Tibial nerve (tissue), 4 donors: Measurements from ENCODE around the gene MYRIP.

ENCODE experiments used
- EP300 ChIP-seq, 2 donors: sonication (generic); formaldehyde crosslinking; IDR thresholded peaks; one replicate each; pipeline ENCODE4 v1.6.1; 2017; ENCODE audit warnings: antibody characterized with exemption in 2 of 2, mild to moderate bottlenecking in 1 of 2
- POLR2A ChIP-seq, 2 donors: fragments of 450-650 bp; IDR thresholded peaks; one replicate each; pipeline ENCODE4 v1.6.1; 2017; ENCODE audit warnings: antibody characterized with exemption in 2 of 2, mild to moderate bottlenecking in 2 of 2, moderate library complexity in 2 of 2
- TF ChIP-seq, protein P1 (sequence below), 5 experiments: fragments of 200-600 bp in 3 of 5; fragments of 450-650 bp in 2 of 5; sonication (generic) in 3 of 5; IDR thresholded peaks; one replicate each; pipeline ENCODE4 v1.5.1; 2016 to 2019; ENCODE audit warnings: antibody characterized with exemption in 5 of 5, mild to moderate bottlenecking in 3 of 5, moderate library complexity in 2 of 5

DNA sequence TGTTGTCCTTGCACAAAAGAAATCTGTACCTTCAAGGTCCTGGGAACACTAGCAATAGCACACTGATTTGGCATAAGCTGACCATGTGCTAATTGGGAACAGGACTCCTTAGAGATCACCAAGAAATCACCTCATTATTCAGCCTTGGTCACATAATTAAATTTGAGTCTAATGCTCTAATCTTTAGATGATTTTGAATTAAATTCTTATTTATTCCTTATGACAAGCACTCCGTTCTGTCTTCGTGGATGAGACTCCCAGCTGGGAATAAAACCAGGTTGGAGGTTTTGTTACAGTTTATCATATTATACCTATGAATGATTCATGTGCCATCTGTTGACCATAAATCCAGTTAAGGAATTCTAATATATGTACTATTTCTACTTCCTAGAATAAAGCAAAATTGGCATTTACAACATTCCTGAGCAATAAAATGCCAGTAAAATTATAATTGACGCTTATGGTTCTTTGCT, 162.2 kb downstream of the MYRIP start:
- TF ChIP-seq, protein P1, sequence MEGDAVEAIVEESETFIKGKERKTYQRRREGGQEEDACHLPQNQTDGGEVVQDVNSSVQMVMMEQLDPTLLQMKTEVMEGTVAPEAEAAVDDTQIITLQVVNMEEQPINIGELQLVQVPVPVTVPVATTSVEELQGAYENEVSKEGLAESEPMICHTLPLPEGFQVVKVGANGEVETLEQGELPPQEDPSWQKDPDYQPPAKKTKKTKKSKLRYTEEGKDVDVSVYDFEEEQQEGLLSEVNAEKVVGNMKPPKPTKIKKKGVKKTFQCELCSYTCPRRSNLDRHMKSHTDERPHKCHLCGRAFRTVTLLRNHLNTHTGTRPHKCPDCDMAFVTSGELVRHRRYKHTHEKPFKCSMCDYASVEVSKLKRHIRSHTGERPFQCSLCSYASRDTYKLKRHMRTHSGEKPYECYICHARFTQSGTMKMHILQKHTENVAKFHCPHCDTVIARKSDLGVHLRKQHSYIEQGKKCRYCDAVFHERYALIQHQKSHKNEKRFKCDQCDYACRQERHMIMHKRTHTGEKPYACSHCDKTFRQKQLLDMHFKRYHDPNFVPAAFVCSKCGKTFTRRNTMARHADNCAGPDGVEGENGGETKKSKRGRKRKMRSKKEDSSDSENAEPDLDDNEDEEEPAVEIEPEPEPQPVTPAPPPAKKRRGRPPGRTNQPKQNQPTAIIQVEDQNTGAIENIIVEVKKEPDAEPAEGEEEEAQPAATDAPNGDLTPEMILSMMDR (IDR thresholded peaks at IDR 0.05), result no peak
- TF ChIP-seq POLR2A (IDR thresholded peaks at IDR 0.05), result no peak
- no peak for TF ChIP-seq EP300 (IDR thresholded peaks at IDR 0.05)
